B cell (primary cell): ENCODE data around the gene PIGBOS1.

Source experiments
- CTCF ChIP-seq: fragments of 200-600 bp; IDR thresholded peaks from one replicate; pipeline ENCODE4 v1.8.0; 2022; ENCODE audit warnings: antibody characterized with exemption, mild to moderate bottlenecking
- EZH2 ChIP-seq: IDR thresholded peaks from 2 replicates; pipeline ENCODE4 v1.6.1; 2012; ENCODE audit warnings: borderline replicate concordance, low read depth, mild to moderate bottlenecking, moderate library complexity, low read length; ENCODE audit not compliant: insufficient read depth, poor library complexity, severe bottlenecking

- no peak for TF ChIP-seq CTCF
- TF ChIP-seq EZH2 = no peak
Observed at GRCh38 chr15:55270291-55270690, 48.6 kb downstream of the PIGBOS1 start.
